NB4 (cell line): ENCODE data around the gene TNNT3.
"Not testable (repeated sequence)": the region's sequence is repeated elsewhere in the genome, so short reads cannot be mapped to it uniquely, and the experiment has no call there.

Experiments
- DNase-seq: peaks from one replicate; pipeline ENCODE4 v3.0.0; 2010; ENCODE audit warnings: low read depth
- H3K4me3 ChIP-seq: one replicate; pipeline ENCODE4 v1.5.1; 2011; ENCODE audit warnings: mild to moderate bottlenecking, low read depth, low read length, moderate library complexity
- CTCF ChIP-seq: IDR thresholded peaks from one replicate; pipeline ENCODE4 v1.5.1; 2012; ENCODE audit warnings: low read depth, low read length
- MAX ChIP-seq: IDR thresholded peaks from 2 replicates; pipeline ENCODE4 v1.6.1; 2011; ENCODE audit warnings: low read depth, low read length
- MYC ChIP-seq: IDR thresholded peaks from 2 replicates; pipeline ENCODE4 v1.6.1; 2011; ENCODE audit warnings: low read depth, low read length
- POLR2A ChIP-seq: IDR thresholded peaks from 2 replicates; pipeline ENCODE4 v1.6.1; 2011; ENCODE audit warnings: mild to moderate bottlenecking; ENCODE audit not compliant: insufficient read length; ENCODE audit errors: extremely low read depth

TNNT3 gene

GRCh38 chr11:1881442-1882264, 37.9 kb upstream of the TNNT3 start:
- TF ChIP-seq MYC (no peak), CTCF (no peak), POLR2A (no peak), MAX (no peak)
- H3K4me3 ChIP-seq: no peak overlapping the region
- peak; percentile 41 for DNase-seq

GRCh38 chr11:1882265-1883238, 37.0 kb upstream of the TNNT3 start:
- no peak for TF ChIP-seq MYC
- peak; percentile 59; the same call in 1 of the 2 replicates for TF ChIP-seq MAX
- no peak for TF ChIP-seq POLR2A
- peak; percentile 82 for TF ChIP-seq CTCF
- DNase-seq: peak; percentile 81
- H3K4me3 ChIP-seq: no peak overlapping the region

GRCh38 chr11:1883346-1884302, 35.9 kb upstream of the TNNT3 start:
- no peak overlapping the region for H3K4me3 ChIP-seq
- TF ChIP-seq MAX (no peak), MYC (no peak), CTCF (no peak), POLR2A (no peak)
- no peak for DNase-seq

- no peak for TF ChIP-seq CTCF
- no peak for TF ChIP-seq POLR2A
- TF ChIP-seq MYC: no peak
- no peak for TF ChIP-seq MAX
- H3K4me3 ChIP-seq: no peak overlapping the region
- DNase-seq: no peak
Observed at GRCh38 chr11:1884303-1884700, 35.2 kb upstream of the TNNT3 start.

GRCh38 chr11:1886551-1886950, 33.0 kb upstream of the TNNT3 start:
- H3K4me3 ChIP-seq, DNase-seq: not testable (repeated sequence)
